ENCODE data around the gene CACNA2D3.

GRCh38 chr3:54120657-54121413, 1.5 kb upstream of the CACNA2D3 start:
- TF ChIP-seq, protein P1, sequence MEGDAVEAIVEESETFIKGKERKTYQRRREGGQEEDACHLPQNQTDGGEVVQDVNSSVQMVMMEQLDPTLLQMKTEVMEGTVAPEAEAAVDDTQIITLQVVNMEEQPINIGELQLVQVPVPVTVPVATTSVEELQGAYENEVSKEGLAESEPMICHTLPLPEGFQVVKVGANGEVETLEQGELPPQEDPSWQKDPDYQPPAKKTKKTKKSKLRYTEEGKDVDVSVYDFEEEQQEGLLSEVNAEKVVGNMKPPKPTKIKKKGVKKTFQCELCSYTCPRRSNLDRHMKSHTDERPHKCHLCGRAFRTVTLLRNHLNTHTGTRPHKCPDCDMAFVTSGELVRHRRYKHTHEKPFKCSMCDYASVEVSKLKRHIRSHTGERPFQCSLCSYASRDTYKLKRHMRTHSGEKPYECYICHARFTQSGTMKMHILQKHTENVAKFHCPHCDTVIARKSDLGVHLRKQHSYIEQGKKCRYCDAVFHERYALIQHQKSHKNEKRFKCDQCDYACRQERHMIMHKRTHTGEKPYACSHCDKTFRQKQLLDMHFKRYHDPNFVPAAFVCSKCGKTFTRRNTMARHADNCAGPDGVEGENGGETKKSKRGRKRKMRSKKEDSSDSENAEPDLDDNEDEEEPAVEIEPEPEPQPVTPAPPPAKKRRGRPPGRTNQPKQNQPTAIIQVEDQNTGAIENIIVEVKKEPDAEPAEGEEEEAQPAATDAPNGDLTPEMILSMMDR (conservative IDR thresholded peaks at IDR 0.05; ENCODE audit: low read depth, low read length): no peak
- TF ChIP-seq EZH2 (IDR thresholded peaks at IDR 0.05; ENCODE audit: low read length, unreplicated experiment): no peak
- TF ChIP-seq EZH2phosphoT487 (IDR thresholded peaks at IDR 0.05; ENCODE audit: borderline replicate concordance, low read length): no peak
